Parathyroid adenoma (tissue), 2 donors: Measurements from ENCODE around the gene SFN.
A peak's percentile ranks its signal among the peaks of the same experiment; 100 is the strongest.

Source experiments
- H2AFZ ChIP-seq: fragments of 300-600 bp; sonication (generic); one replicate; pipeline ENCODE4 v1.7.0; 2017; ENCODE audit warnings: antibody characterized with exemption, mild to moderate bottlenecking
- H3K27ac ChIP-seq: fragments of 300-600 bp; sonication (generic); one replicate; pipeline ENCODE4 v1.7.0; 2017
- H3K27me3 ChIP-seq: fragments of 300-600 bp; sonication (generic); one replicate; pipeline ENCODE4 v1.7.0; 2017; ENCODE audit warnings: low read length; ENCODE audit not compliant: control insufficient read depth, insufficient read depth
- H3K36me3 ChIP-seq: fragments of 300-600 bp; sonication (generic); one replicate; pipeline ENCODE4 v1.7.0; 2017; ENCODE audit warnings: low read length; ENCODE audit not compliant: control insufficient read depth, insufficient read depth
- H3K4me1 ChIP-seq: fragments of 300-600 bp; sonication (generic); one replicate; pipeline ENCODE4 v1.7.0; 2017; ENCODE audit warnings: control low read depth
- H3K4me2 ChIP-seq: fragments of 300-600 bp; sonication (generic); one replicate; pipeline ENCODE4 v1.7.0; 2017; ENCODE audit warnings: low read length
- H3K4me3 ChIP-seq: fragments of 300-600 bp; sonication (generic); one replicate; pipeline ENCODE4 v1.7.0; 2017; ENCODE audit warnings: low read depth, low read length
- H3K79me2 ChIP-seq: fragments of 300-600 bp; sonication (generic); one replicate; pipeline ENCODE4 v1.7.0; 2017; ENCODE audit warnings: control low read depth
- H3K9ac ChIP-seq: fragments of 300-600 bp; sonication (generic); one replicate; pipeline ENCODE4 v1.7.0; 2017; ENCODE audit warnings: mild to moderate bottlenecking
- H3K9me3 ChIP-seq: fragments of 300-600 bp; sonication (generic); one replicate; pipeline ENCODE4 v1.7.0; 2017; ENCODE audit warnings: low read length; ENCODE audit not compliant: control insufficient read depth
- CTCF ChIP-seq: fragments of 300-600 bp; sonication (generic); IDR thresholded peaks from one replicate; pipeline ENCODE4 v1.7.0; 2017; ENCODE audit warnings: antibody characterized with exemption, mild to moderate bottlenecking
- donor health status: primary hyperparathyroidism.

SFN gene

GRCh38 chr1:26827663-26828062, 35.3 kb upstream of the SFN start:
- Histone ChIP-seq H2AFZ (peak overlapping the region; percentile 73), H3K9ac (no peak overlapping the region), H3K4me3 (peak overlapping the region; percentile 45), H3K27ac (no peak overlapping the region), H3K79me2 (no peaks in the 10 kb centered on the region), H3K27me3 (no peaks in the 10 kb centered on the region), H3K4me2 (peak overlapping the region; percentile 75), H3K4me1 (peaks cover 3% of the 10 kb centered on the region), H3K9me3 (no peaks in the 10 kb centered on the region), H3K36me3 (no peaks in the 10 kb centered on the region)
- TF ChIP-seq CTCF = no peak

- Histone ChIP-seq H3K36me3 (no peaks in the 10 kb centered on the region), H3K27me3 (no peaks in the 10 kb centered on the region), H3K27ac (no peak overlapping the region), H3K9ac (no peak overlapping the region), H3K79me2 (no peaks in the 10 kb centered on the region), H3K4me1 (peaks cover 3% of the 10 kb centered on the region), H3K4me2 (no peak overlapping the region), H3K4me3 (peak overlapping the region; percentile 4), H2AFZ (no peak overlapping the region), H3K9me3 (no peaks in the 10 kb centered on the region)
- TF ChIP-seq CTCF = no peak
These were observed 34.4 kb upstream of the SFN start for GRCh38 chr1:26828411-26828991.

GRCh38 chr1:26829184-26829911, 33.6 kb upstream of the SFN start:
- H3K36me3 ChIP-seq = no peaks in the 10 kb centered on the region
- no peaks in the 10 kb centered on the region for H3K79me2 ChIP-seq
- no peaks in the 10 kb centered on the region for H3K27me3 ChIP-seq
- TF ChIP-seq CTCF = no peak
- H3K4me2 ChIP-seq = no peak overlapping the region
- no peak overlapping the region for H3K9ac ChIP-seq
- H3K9me3 ChIP-seq = no peaks in the 10 kb centered on the region
- H3K27ac ChIP-seq = no peak overlapping the region
- no peak overlapping the region for H3K4me3 ChIP-seq
- H3K4me1 ChIP-seq = peaks cover 3% of the 10 kb centered on the region
- no peak overlapping the region for H2AFZ ChIP-seq

- H3K4me2 ChIP-seq = no peak overlapping the region
- no peak overlapping the region for H3K9ac ChIP-seq
- H3K9me3 ChIP-seq = no peaks in the 10 kb centered on the region
- H3K27me3 ChIP-seq = no peaks in the 10 kb centered on the region
- TF ChIP-seq CTCF = no peak
- no peak overlapping the region for H3K4me3 ChIP-seq
- no peaks in the 10 kb centered on the region for H3K36me3 ChIP-seq
- H3K4me1 ChIP-seq = no peaks in the 10 kb centered on the region
- H2AFZ ChIP-seq = no peak overlapping the region
- no peak overlapping the region for H3K27ac ChIP-seq
- no peaks in the 10 kb centered on the region for H3K79me2 ChIP-seq
These were observed 31.9 kb upstream of the SFN start for GRCh38 chr1:26831059-26831458.
